HAP-1 (cell line): Measurements from ENCODE around the gene RNF123.
"Not testable (repeated sequence)": the region's sequence is repeated elsewhere in the genome, so short reads cannot be mapped to it uniquely, and the experiment has no call there.

Experiments
- DNase-seq, 2 experiments: peaks; one replicate each; pipeline ENCODE4 v3.0.0-alpha.2; 2016 to 2020; ENCODE audit warnings: low spot score in 2 of 2
- H3K27me3 ChIP-seq: fragments of 250-450 bp; sonication (Bioruptor Pico); 2 replicates; pipeline ENCODE4 v1.5.1; 2020; ENCODE audit warnings: low read depth, mild to moderate bottlenecking, moderate library complexity
- H3K36me3 ChIP-seq: fragments of 250-450 bp; sonication (Bioruptor Pico); replicated peaks from 2 replicates; pipeline ENCODE4 v1.5.1; 2020; ENCODE audit warnings: mild to moderate bottlenecking
- H3K4me1 ChIP-seq: fragments of 250-450 bp; sonication (Bioruptor Pico); 2 replicates; pipeline ENCODE4 v1.5.1; 2020; ENCODE audit warnings: mild to moderate bottlenecking
- H3K4me3 ChIP-seq: fragments of 250-450 bp; sonication (Bioruptor Pico); 2 replicates; pipeline ENCODE4 v1.5.1; 2020; ENCODE audit warnings: mild to moderate bottlenecking, moderate library complexity
- H3K9me3 ChIP-seq: fragments of 250-450 bp; sonication (Bioruptor Pico); 2 replicates; pipeline ENCODE4 v1.5.1; 2020; ENCODE audit warnings: mild to moderate bottlenecking, moderate library complexity
- in situ Hi-C: fragments of 300-500 bp; cut with MboI; formaldehyde crosslinking; loops from 3 replicates; pipeline ENCODE4 v1.14.3; 2020; ENCODE audit warnings: low sequenced_read_pairs, inconsistent platforms, mixed read lengths

The RNF123 gene

DNA sequence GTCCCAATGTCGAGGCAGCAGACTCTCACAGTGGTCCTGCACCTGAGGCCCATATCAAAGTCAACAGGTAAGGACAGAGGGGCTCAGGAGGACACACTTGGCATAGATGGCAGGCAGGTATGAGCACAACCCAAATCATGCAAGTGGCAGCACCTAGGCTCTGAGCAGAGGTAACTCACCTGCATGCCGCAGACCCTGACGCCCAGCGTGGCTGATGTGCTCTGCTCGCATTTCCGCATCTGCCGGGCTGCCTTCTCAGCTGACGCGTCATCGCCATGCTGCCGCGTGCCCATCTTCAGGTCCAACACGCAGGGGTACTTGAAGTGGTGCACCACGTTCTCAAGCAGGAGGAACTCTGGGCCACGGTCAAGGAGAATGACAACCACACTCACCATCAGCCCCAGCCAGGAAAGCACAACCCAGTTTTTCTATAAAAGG lies 38.6 kb downstream of the RNF123 start:
- no peak for DNase-seq
- in situ Hi-C loops: no loop called here
- Histone ChIP-seq H3K36me3 (peaks cover 42% of the 10 kb centered on the region), H3K9me3 (no peaks in the 10 kb centered on the region), H3K27me3 (no peaks in the 10 kb centered on the region), H3K4me3 (no peak overlapping the region), H3K4me1 (peaks cover 8% of the 10 kb centered on the region)

DNA sequence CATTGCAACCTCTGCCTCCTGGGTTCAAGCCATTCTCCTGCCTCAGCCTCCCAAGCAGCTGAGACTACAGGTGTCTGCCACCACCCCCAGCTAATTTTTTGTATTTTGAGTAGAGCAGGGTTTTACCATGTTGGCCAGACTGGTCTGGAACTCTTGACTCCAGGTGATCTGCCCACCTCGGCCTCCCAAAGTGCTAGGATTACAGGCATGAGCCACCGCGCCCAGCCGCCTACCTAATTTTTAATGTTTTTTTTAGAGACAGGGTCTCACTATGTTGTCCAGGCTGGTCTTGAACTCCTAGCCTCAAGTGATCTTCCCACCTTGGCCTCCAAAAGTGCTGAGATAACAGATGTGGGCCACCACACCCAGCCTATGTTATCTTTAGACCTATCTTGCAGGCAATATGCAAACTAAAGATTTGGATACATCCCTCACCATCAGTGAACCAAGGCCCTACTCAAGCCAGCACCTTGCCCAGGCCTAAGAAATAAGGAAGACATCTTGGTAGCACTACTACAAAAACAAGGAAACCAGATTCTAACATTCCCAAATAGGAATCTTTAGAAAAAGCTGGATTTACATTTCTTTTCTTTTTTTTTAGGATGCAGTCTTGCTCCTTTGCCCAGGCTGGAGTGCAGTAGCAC lies 40.7 kb downstream of the RNF123 start:
- Histone ChIP-seq H3K4me1 (no peaks in the 10 kb centered on the region), H3K9me3 (no peaks in the 10 kb centered on the region), H3K36me3 (peaks cover 48% of the 10 kb centered on the region), H3K27me3 (no peaks in the 10 kb centered on the region), H3K4me3 (no peak overlapping the region)
- in situ Hi-C loops: no loop called here
- no peak for DNase-seq

DNA sequence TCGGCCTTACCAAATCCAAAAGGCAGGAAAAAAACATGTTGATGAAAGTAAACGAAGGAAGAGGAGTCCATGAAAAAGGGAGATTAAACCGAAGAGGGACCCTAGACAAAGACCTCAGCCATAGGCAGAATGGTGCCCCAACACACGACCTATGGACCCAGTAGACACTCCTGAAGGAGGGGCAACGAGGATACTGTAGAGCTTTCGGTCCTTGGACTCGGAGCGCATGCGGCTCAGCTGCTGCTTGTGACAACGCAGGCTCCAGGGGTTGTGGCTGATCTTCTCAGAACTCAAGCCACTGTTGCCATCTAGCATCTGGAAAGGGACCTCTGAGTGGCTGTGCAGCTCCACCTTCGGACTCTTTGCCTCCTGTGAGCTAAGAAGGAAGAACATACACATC lies 43.2 kb downstream of the RNF123 start:
- H3K27me3 ChIP-seq: no peaks in the 10 kb centered on the region
- no peak overlapping the region for H3K4me3 ChIP-seq
- H3K4me1 ChIP-seq: no peaks in the 10 kb centered on the region
- no peak for DNase-seq
- peaks cover 55% of the 10 kb centered on the region for H3K36me3 ChIP-seq
- no peaks in the 10 kb centered on the region for H3K9me3 ChIP-seq
- in situ Hi-C loops: no loop called here

DNA sequence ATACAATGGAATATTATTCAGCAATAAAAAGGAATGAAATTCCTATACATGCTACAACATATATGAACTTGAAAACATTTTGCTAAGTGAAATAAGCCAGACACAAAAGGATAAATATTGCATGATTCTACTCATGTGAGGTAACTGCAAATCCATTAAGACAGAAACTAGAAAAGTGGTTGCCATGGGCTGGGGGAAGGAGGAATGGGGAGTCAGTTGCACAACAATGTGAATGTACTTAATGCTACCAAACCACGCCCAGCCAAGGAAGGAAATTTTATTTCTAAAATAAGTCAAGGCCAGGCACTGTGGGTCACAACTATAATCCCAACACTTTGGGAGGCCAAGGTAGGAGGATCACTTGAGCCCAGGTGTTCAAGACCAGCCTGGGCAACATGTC lies 44.2 kb downstream of the RNF123 start:
- in situ Hi-C loops: no loop called here
- H3K9me3 ChIP-seq: no peaks in the 10 kb centered on the region
- no peaks in the 10 kb centered on the region for H3K4me1 ChIP-seq
- DNase-seq: no peak
- H3K27me3 ChIP-seq: no peaks in the 10 kb centered on the region
- H3K4me3 ChIP-seq: no peak overlapping the region
- peaks cover 56% of the 10 kb centered on the region for H3K36me3 ChIP-seq

DNA sequence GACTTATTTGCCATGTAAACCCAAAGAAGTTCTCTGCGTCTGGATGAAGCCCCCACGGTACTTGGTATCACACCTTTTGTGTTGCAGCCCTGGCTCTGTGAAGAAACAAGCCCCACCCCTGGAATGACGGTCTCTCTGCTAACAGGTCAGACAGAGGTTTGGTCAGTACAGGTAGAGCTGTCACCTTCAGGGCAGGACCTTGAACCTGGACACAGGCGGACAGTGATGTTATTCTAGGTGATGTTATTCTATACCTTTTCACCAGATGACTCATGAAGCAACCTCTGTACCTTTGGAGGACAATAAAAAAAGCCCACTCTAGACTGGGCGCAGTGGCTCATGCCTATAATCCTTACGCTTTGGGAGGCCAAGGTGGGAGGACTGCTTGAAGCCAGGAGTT lies 45.4 kb downstream of the RNF123 start:
- Histone ChIP-seq H3K4me3 (no peak overlapping the region), H3K27me3 (no peaks in the 10 kb centered on the region), H3K9me3 (no peaks in the 10 kb centered on the region), H3K36me3 (peaks cover 58% of the 10 kb centered on the region), H3K4me1 (no peaks in the 10 kb centered on the region)
- no peak for DNase-seq
- in situ Hi-C loops: no loop called here

DNA sequence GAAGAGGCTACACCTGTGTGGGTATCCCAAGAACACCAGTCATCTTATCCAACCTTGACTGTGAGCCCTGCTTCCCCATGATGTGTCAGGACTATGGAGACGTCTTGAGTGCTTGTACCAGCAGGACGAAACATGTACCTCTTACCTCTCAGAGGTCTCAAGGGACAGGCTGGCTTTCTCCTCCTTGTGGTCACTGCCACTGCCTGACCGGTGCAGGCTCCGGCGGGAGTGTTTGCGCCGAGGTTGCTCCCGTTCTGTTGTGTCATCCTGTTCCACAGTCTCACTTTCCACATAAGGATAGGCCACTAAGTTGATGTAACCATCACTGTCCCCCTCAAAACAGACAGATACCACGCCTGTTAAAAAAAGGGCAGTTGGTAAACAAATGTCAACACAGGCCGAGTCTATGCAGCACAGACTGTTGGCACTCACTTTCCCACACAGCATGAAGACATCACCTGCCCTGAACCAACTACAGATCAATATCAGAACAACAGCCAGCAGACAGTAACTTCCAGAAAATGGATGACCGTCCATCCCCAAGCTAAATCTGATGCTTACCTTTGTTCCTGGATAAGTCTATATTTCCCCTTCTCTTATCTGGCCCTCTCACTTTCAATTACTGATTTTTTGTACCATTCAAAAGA lies 48.8 kb downstream of the RNF123 start:
- Histone ChIP-seq H3K9me3 (no peaks in the 10 kb centered on the region), H3K4me1 (no peaks in the 10 kb centered on the region), H3K27me3 (no peaks in the 10 kb centered on the region), H3K36me3 (peaks cover 36% of the 10 kb centered on the region), H3K4me3 (no peak overlapping the region)
- no peak for DNase-seq
- in situ Hi-C loops: no loop called here

DNA sequence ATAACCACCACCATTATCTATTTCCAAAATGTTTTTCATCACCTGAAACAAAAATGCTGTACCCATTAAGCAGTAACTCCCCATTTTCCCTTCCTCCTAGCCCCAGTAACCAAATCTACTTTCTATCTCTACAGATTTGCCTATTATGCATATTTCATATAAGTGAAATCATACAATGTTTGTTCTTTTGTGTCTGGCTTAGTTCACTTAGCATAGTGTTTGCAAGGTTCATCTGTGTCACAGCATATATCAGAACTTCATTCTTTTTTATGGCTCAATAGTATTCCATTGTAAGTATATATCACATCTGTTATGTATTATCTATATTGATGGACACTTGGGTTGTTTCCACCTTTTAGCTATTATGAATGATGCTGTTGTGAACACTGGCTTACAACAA lies 51.1 kb downstream of the RNF123 start:
- in situ Hi-C loops: no loop called here
- Histone ChIP-seq H3K27me3 (no peaks in the 10 kb centered on the region), H3K9me3 (no peaks in the 10 kb centered on the region), H3K36me3 (peaks cover 30% of the 10 kb centered on the region), H3K4me1 (no peaks in the 10 kb centered on the region), H3K4me3 (no peak overlapping the region)
- DNase-seq: no peak

DNA sequence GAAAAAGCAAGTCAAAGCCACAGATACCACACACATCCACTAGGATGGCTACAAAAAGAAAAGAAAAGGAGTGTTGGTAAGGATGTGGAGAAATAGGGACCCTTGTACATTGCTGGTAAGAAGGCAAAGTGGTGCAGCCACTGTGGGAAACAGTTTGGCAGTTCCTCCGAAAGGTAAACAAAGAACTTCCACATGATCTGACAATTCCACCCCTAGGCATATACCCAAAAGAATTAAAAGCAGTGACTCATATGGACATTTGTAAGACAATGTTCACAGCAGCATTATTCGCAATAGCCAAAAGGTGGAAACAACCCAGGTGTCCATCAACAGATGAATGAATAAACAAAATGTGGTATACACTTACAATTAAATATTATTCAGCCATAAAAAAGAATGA lies 56.6 kb downstream of the RNF123 start:
- peaks cover 5% of the 10 kb centered on the region; the same call in 1 of the 2 replicates for H3K4me1 ChIP-seq

DNA sequence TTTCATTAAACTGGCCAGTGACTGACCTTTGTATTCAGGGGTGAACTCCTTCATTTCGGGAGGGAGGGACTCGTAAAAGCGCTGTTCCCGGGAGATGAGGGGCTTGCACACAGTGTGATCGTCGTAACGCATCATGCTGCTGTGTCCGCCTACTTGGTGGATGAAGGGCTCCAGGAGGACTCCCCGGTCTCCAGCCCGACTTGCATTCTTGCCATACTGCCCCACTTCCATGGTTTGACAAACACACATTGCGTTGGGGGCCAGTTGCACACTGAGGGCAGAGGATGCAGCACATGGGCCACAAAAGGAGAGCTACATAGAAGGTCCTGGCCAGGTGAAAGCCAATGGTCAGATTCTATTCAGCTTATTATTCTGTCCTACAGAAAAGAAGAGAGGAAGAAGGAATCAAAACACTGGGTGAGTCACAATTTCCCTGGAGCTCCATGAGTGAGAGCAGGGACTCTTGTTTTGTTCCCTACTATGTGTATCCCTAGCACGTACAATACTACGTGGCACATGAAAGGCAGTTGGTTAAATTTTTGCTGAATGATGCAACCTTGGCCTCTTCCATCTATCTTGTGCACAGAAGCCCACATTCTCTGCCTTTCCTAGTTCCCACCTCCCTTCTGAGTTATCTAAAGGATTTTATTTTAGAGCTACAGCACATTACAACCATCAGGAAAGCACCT lies 58.6 kb downstream of the RNF123 start:
- H3K27me3 ChIP-seq: no peaks in the 10 kb centered on the region
- H3K36me3 ChIP-seq: peaks cover 21% of the 10 kb centered on the region
- no peaks in the 10 kb centered on the region for H3K9me3 ChIP-seq
- H3K4me3 ChIP-seq: no peak overlapping the region
- peaks cover 9% of the 10 kb centered on the region for H3K4me1 ChIP-seq
- no peak for DNase-seq
- in situ Hi-C loops: no loop called here

More for the DNA sequence above, 56.6 kb downstream of the RNF123 start:
- in situ Hi-C loops: no loop called here
- Histone ChIP-seq H3K27me3 (no peaks in the 10 kb centered on the region), H3K4me3 (no peak overlapping the region), H3K36me3 (peaks cover 21% of the 10 kb centered on the region), H3K9me3 (no peaks in the 10 kb centered on the region)
- peak in 1 of 2 experiments; percentile 52 for DNase-seq

DNA sequence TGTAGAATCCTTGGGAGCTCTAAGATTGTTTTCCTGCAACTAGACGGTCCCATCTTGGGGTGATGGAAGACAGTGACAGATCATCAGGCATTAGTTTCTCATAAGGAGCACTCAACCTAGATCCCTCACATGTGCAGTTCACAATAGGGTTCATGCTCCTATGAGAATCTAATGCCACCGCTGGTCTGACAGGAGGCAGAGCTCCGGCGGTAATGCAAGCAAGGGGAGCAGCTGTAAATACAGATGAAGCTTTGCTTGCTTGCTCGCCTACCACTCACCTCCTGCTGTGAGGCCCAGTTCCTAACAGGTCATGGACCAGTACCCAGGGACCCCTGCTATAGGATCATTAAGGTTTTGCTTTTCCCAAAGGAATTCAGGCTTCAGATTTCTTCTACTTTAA lies 59.5 kb downstream of the RNF123 start:
- H3K4me3 ChIP-seq, H3K27me3 ChIP-seq, H3K4me1 ChIP-seq, DNase-seq, H3K9me3 ChIP-seq, in situ Hi-C loops: not testable (repeated sequence)
- peaks cover 21% of the 10 kb centered on the region for H3K36me3 ChIP-seq

DNA sequence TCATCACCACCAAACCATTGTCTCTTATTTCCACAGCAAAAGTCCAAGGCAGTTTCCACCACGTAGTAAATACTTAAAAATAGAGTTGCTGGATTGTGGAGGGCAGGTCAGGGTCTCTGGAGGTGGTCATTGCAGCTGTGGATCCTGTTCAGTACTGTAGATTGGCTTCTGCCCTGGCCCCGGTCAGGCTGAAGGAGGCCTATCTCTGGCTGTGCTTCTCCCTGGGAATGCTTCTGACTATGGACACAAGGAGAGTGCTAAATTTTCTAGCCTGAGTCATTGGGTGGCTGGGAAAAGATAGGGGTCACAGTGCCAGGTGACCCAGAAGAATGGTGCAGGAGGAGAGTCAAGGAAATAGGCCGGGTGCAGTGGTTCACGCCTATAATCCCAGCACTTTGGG lies 60.7 kb downstream of the RNF123 start:
- no peaks in the 10 kb centered on the region for H3K27me3 ChIP-seq
- no peak overlapping the region for H3K4me3 ChIP-seq
- peaks cover 9% of the 10 kb centered on the region for H3K4me1 ChIP-seq
- in situ Hi-C loops: no loop called here
- H3K36me3 ChIP-seq: peaks cover 15% of the 10 kb centered on the region
- no peaks in the 10 kb centered on the region for H3K9me3 ChIP-seq
- no peak for DNase-seq

DNA sequence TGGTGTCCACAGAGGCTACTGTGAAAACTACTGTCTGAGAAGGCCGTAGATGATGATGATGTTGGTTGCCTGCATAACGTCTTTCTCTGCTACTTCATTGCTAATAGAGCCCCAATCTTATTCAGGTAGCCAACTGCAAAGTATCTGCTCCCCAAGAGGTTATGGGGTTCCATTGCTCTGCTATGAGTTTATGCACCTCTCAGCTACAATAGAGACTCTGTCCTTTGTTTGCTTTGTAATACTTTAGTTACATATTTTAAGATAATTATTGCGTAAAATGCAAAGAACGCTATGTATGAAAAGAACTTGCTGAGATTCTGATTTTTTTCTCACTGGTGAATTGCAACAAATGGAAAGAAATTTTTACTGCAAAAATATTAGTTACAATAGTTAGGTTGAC lies 62.1 kb downstream of the RNF123 start:
- H3K4me3 ChIP-seq: no peak overlapping the region
- peaks cover 4% of the 10 kb centered on the region for H3K4me1 ChIP-seq
- no peaks in the 10 kb centered on the region for H3K9me3 ChIP-seq
- DNase-seq: no peak
- H3K36me3 ChIP-seq: peaks cover 15% of the 10 kb centered on the region
- in situ Hi-C loops: no loop called here
- no peaks in the 10 kb centered on the region for H3K27me3 ChIP-seq

DNA sequence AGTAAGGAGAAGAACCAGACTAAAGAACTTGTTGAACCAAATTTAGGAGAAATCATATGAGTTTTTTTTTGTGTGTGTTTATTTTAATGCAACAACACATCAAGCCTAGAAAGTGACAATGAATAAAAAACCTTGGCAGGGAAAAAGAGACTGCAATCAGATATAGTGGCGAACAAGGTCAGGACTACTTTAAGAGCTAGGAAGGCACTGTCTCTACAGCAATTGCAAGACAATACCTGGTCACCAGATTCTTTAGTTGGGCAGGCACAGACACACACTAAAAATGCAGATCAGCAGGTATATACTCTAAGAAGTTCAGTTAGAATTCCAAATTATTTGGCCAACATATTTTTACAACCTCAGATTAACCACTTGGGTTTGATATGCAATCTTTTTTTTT lies 65.2 kb downstream of the RNF123 start:
- DNase-seq: no peak
- H3K36me3 ChIP-seq: 0 out of 2 replicates have a peak, but pooled peaks cover under 1% of the 10 kb centered on the region
- no peak overlapping the region for H3K4me3 ChIP-seq
- no peaks in the 10 kb centered on the region for H3K9me3 ChIP-seq
- H3K4me1 ChIP-seq: peaks cover 4% of the 10 kb centered on the region
- in situ Hi-C loops: no loop called here
- no peaks in the 10 kb centered on the region for H3K27me3 ChIP-seq

DNA sequence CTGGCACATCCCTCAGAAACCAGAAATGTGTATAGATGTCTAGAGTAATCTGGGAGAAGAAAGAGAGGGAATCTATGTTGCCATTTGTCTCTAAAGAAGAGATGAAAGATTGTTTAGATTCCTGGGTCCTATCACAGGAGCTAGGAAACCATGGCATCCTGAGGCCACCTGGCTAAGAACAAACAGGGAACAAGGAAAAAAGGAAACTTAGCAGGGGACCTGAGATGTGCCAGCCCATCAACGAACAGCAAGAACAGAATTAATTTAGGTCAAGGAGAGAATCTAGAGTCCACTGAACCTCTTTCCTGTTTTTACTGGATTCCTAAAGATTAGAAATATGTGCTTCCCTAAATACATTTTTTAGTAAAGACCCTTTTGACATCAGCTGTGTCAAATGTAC lies 66.7 kb downstream of the RNF123 start:
- Histone ChIP-seq H3K4me1 (peaks cover 4% of the 10 kb centered on the region), H3K4me3 (no peak overlapping the region), H3K9me3 (no peaks in the 10 kb centered on the region), H3K36me3 (no peaks in the 10 kb centered on the region; the same call in 1 of the 2 replicates), H3K27me3 (no peaks in the 10 kb centered on the region)
- DNase-seq: no peak
- in situ Hi-C loops: no loop called here
